ENCODE measurements around the gene PHF5A.
A peak's percentile ranks its signal among the peaks of the same experiment; 100 is the strongest.
"Not testable (repeated sequence)": the region's sequence is repeated elsewhere in the genome, so short reads cannot be mapped to it uniquely, and the experiment has no call there.

The PHF5A gene

GRCh38 chr22:41446057-41446501, 22.4 kb downstream of the PHF5A start:
- DNase-seq = peak; percentile 2

GRCh38 chr22:41445129-41446056, 23.1 kb downstream of the PHF5A start:
- DNase-seq = peak; percentile 30

- peak; percentile 87 for DNase-seq
Measured at GRCh38 chr22:41444360-41445128, 23.9 kb downstream of the PHF5A start.

GRCh38 chr22:41442240-41442792, 26.2 kb downstream of the PHF5A start:
- no peak for DNase-seq

GRCh38 chr22:41440511-41440910, 28.0 kb downstream of the PHF5A start:
- DNase-seq = not testable (repeated sequence)

GRCh38 chr22:41437198-41437597, 31.3 kb downstream of the PHF5A start:
- no peak for DNase-seq

GRCh38 chr22:41436322-41437113, 32.0 kb downstream of the PHF5A start:
- DNase-seq = no peak

- DNase-seq = no peak
Measured at GRCh38 chr22:41435560-41435959, 32.9 kb downstream of the PHF5A start.

- DNase-seq = not testable (repeated sequence)
Measured at GRCh38 chr22:41434361-41435003, 34.0 kb downstream of the PHF5A start.

- not testable (repeated sequence) for DNase-seq
Measured at GRCh38 chr22:41433480-41433879, 35.0 kb downstream of the PHF5A start.

GRCh38 chr22:41431656-41432055, 36.8 kb downstream of the PHF5A start:
- DNase-seq = no peak

- no peak for DNase-seq
Measured at GRCh38 chr22:41429951-41430332, 38.5 kb downstream of the PHF5A start.

GRCh38 chr22:41429232-41429950, 39.1 kb downstream of the PHF5A start:
- DNase-seq = no peak

- no peak for DNase-seq
Measured at GRCh38 chr22:41425660-41426365, 42.7 kb downstream of the PHF5A start.

GRCh38 chr22:41418717-41419116, 49.8 kb downstream of the PHF5A start:
- no peak for DNase-seq

- DNase-seq = no peak
Measured at GRCh38 chr22:41417622-41418390, 50.7 kb downstream of the PHF5A start.

GRCh38 chr22:41415554-41415953, 52.9 kb downstream of the PHF5A start:
- no peak for DNase-seq

GRCh38 chr22:41411021-41411851, 57.3 kb downstream of the PHF5A start:
- DNase-seq = no peak

GRCh38 chr22:41410311-41410751, 58.2 kb downstream of the PHF5A start:
- no peak for DNase-seq

Data from NCI-H526 treated with DMSO at 0.1 percent for 48 hours (cell line).